NCI-H146 treated with DMSO at 0.1 percent for 48 hours (cell line): ENCODE data around the gene ELP5.

Experiments
- DNase-seq: peaks from one replicate; lab custom pipeline; 2025; ENCODE audit not compliant: unreplicated experiment; lab: John Stamatoyannopoulos, UW

Gene ELP5

GRCh38 chr17:7282752-7283321 lies 30.8 kb downstream of the ELP5 start:
- DNase-seq, result no peak

GRCh38 chr17:7283471-7284216 lies 31.6 kb downstream of the ELP5 start:
- DNase-seq, result no peak

GRCh38 chr17:7284911-7285310 lies 32.9 kb downstream of the ELP5 start:
- DNase-seq, result no peak

GRCh38 chr17:7285679-7286078 lies 33.7 kb downstream of the ELP5 start:
- no peak for DNase-seq

- no peak for DNase-seq
These were observed 37.4 kb downstream of the ELP5 start for GRCh38 chr17:7289256-7290032.

- no peak for DNase-seq
These were observed 38.2 kb downstream of the ELP5 start for GRCh38 chr17:7290166-7290565.

GRCh38 chr17:7290685-7291084 lies 38.7 kb downstream of the ELP5 start:
- DNase-seq, result no peak

- DNase-seq, result no peak
These were observed 40.2 kb downstream of the ELP5 start for GRCh38 chr17:7292194-7292593.

GRCh38 chr17:7292729-7293128 lies 40.7 kb downstream of the ELP5 start:
- no peak for DNase-seq

GRCh38 chr17:7293159-7293558 lies 41.1 kb downstream of the ELP5 start:
- no peak for DNase-seq

GRCh38 chr17:7293816-7294613 lies 42.0 kb downstream of the ELP5 start:
- no peak for DNase-seq

- DNase-seq, result peak; percentile 59
These were observed 42.7 kb downstream of the ELP5 start, which contains the start of gene YBX2 for GRCh38 chr17:7294614-7295153. Gene YBX2, minus strand, starts transcription at chr17:7294639. Its CDS starts 139 bp downstream, at chr17:7294500.

GRCh38 chr17:7295230-7296180 lies 43.5 kb downstream of the ELP5 start:
- DNase-seq, result no peak

- DNase-seq, result peak; percentile 62
These were observed 44.3 kb downstream of the ELP5 start for GRCh38 chr17:7296189-7296861.

GRCh38 chr17:7304179-7304578 lies 52.2 kb downstream of the ELP5 start:
- DNase-seq, result no peak

- peak; percentile 99 for DNase-seq
These were observed 55.1 kb downstream of the ELP5 start, which contains the start of gene EIF5A for GRCh38 chr17:7306911-7307685. Gene EIF5A, plus strand, starts transcription at chr17:7307628. Its CDS starts 2,008 bp downstream, at chr17:7309636.

- DNase-seq, result no peak
These were observed 55.9 kb downstream of the ELP5 start for GRCh38 chr17:7307686-7308624.
